ENCODE results near the gene RPS19BP1.

DNA sequence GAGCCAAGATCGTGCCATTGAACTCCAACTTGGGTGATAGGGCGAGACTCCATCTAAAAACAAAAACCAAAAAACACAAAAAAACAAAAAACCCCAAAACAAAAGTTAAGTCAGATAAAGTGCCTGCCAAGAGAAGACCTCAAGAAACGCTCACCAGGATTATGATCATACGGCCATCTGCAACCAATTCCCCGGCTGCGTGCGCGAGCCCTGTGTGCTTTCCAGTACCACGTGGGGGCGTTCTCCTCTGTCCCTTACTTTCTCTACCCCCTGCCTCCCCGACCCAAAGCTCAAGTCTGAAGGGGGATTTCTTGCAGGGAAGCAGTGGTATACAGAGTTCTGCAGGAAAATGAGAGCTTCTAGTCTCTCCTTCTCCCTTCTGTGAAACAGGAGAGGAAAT lies 10.5 kb upstream of the RPS19BP1 start:
- TF ChIP-seq, protein P1, sequence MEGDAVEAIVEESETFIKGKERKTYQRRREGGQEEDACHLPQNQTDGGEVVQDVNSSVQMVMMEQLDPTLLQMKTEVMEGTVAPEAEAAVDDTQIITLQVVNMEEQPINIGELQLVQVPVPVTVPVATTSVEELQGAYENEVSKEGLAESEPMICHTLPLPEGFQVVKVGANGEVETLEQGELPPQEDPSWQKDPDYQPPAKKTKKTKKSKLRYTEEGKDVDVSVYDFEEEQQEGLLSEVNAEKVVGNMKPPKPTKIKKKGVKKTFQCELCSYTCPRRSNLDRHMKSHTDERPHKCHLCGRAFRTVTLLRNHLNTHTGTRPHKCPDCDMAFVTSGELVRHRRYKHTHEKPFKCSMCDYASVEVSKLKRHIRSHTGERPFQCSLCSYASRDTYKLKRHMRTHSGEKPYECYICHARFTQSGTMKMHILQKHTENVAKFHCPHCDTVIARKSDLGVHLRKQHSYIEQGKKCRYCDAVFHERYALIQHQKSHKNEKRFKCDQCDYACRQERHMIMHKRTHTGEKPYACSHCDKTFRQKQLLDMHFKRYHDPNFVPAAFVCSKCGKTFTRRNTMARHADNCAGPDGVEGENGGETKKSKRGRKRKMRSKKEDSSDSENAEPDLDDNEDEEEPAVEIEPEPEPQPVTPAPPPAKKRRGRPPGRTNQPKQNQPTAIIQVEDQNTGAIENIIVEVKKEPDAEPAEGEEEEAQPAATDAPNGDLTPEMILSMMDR (IDR thresholded peaks at IDR 0.05; ENCODE audit: poor library complexity) = peak; percentile 51
- TF ChIP-seq EZH2 (IDR thresholded peaks at IDR 0.05; ENCODE audit: borderline replicate concordance) = no peak

All from hepatocyte (in vitro differentiated cells).